Psoas muscle (tissue), 8 donors: ENCODE results near the gene CHCHD6. TPM values are rescaled to one million over a fixed set of nuclear protein-coding genes. Genes with fewer than 3 reads are reported as not detected.

ENCODE experiments used
- ATAC-seq, 4 donors: fragments of 200-7000 bp; cut with Tn5 transposase; one replicate each; pipeline ENCODE4 v1.9.1; 2020; ENCODE audit warnings: moderate library complexity in 3 of 4, mild to moderate bottlenecking in 2 of 4
- DNase-seq, 2 donors: peaks; one replicate each; pipeline ENCODE4 v3.0.0-alpha.2; 2020
- H3K27ac ChIP-seq: fragments of 200-600 bp; one replicate; pipeline ENCODE4 v1.8.0; 2022
- H3K27me3 ChIP-seq, 3 donors: fragments of 200-600 bp in 1 of 3; one replicate each; pipeline versions ENCODE4 v1.6.1 to v1.8.0; 2013 to 2022; ENCODE audit warnings: low read length in 2 of 3, mild to moderate bottlenecking in 2 of 3, moderate library complexity in 1 of 3; ENCODE audit not compliant: insufficient read depth in 3 of 3
- H3K36me3 ChIP-seq, 2 donors: fragments of 200-600 bp in 1 of 2; one replicate each; pipeline versions ENCODE4 v1.6.1 to v1.8.0; 2013 to 2022; ENCODE audit warnings: low read depth in 1 of 2, mild to moderate bottlenecking in 1 of 2, moderate library complexity in 1 of 2; ENCODE audit not compliant: insufficient read depth in 1 of 2
- H3K4me1 ChIP-seq: fragments of 200-600 bp; one replicate; pipeline ENCODE4 v1.8.0; 2022
- H3K4me3 ChIP-seq: fragments of 200-600 bp; one replicate; pipeline ENCODE4 v1.8.0; 2022; ENCODE audit warnings: mild to moderate bottlenecking
- H3K9me3 ChIP-seq: fragments of 200-600 bp; one replicate; pipeline ENCODE4 v1.8.0; 2022
- CTCF ChIP-seq: fragments of 200-600 bp; IDR thresholded peaks from one replicate; pipeline ENCODE4 v1.8.0; 2022; ENCODE audit warnings: antibody characterized with exemption
- WGBS, 3 donors: extraction: QIAGEN DNeasy Blood & Tissue Kit; methylation state at CpG; one replicate each; pipeline versions ENCODE4 v1.1.6 to v1.1.7; 2013; 5-methylcytosine and 5-hydroxymethylcytosine counted together
- intact Hi-C, 2 donors: fragments of 100-400 bp; cut with DNase I; formaldehyde crosslinking; loops; one replicate each; pipeline versions ENCODE4 v1.11.0 to v1.14.2; 2022
- polyA plus RNA-seq, 3 donors: library from polyadenylated mRNA; stranded (reverse); fragments of 200-250 nt; gene quantifications; one replicate each; pipeline ENCODE4 v1.2.3, GENCODE V29; 2013
- total RNA-seq, 4 donors: library from RNA; stranded (reverse); fragmentation: NEBNext Ultra II Directional in 2 of 4; extraction: Animal tissue kit (Norgen Biotek cat#: 25700) in 2 of 4; gene quantifications; one replicate each; pipeline versions ENCODE4 v1.2.1 to v1.2.4, GENCODE V29; 2021 to 2023
- donor health status: healthy with polysubstance abuse.
- donor health status: DM: no; HTN: no; CAD: no; lungs with moderate emphysema.
- donor health status: Bipolar disorder and iron deficiency.
- donor health status: healthy.
- donor health status: DM: yes; HTN: yes; CAD: no.
- donor health status: DM: no; HTN: no; CAD: no.
- donor health status: DM: no; HTN: no; CAD: no.
- donor health status: DM: yes; HTN: yes; CAD: no.

The CHCHD6 gene
- total and polyA plus RNA-seq, 7 donors: 2.4 to 13.8 (median 3.5) TPM

GRCh38 chr3:126957776-126958637, 254.0 kb downstream of the CHCHD6 start:
- DNase-seq: peak in 1 of 2 donors; percentile 28
- intact Hi-C loops: no loop called here
- Histone ChIP-seq H3K4me3 (no peak overlapping the region), H3K9me3 (no peaks in the 10 kb centered on the region), H3K4me1 (peaks cover 31% of the 10 kb centered on the region), H3K27ac (no peak overlapping the region), H3K27me3 (no peaks in the 10 kb centered on the region), H3K36me3 (no peaks in the 10 kb centered on the region)
- 97 to 99% (median 97%) methylated on average over 14 of the region's 14 CpGs for WGBS, 3 donors
- ATAC-seq: no peak
- no peak for TF ChIP-seq CTCF

GRCh38 chr3:126958638-126959085, 254.6 kb downstream of the CHCHD6 start:
- 86 to 88% (median 87%) methylated on average over 10 of the region's 10 CpGs for WGBS, 3 donors
- Histone ChIP-seq H3K9me3 (no peaks in the 10 kb centered on the region), H3K4me3 (no peak overlapping the region), H3K4me1 (peaks cover 33% of the 10 kb centered on the region), H3K27ac (no peak overlapping the region), H3K27me3 (no peaks in the 10 kb centered on the region), H3K36me3 (no peaks in the 10 kb centered on the region)
- intact Hi-C loops: no loop called here
- no peak for DNase-seq
- no peak for ATAC-seq
- TF ChIP-seq CTCF: no peak

- no peaks in the 10 kb centered on the region for H3K9me3 ChIP-seq
- H3K27me3 ChIP-seq: no peaks in the 10 kb centered on the region
- ATAC-seq (no peak), DNase-seq (peak in 1 of 2 donors; percentile 45)
- no peaks in the 10 kb centered on the region for H3K36me3 ChIP-seq
- H3K4me1 ChIP-seq: peaks cover 38% of the 10 kb centered on the region
- no peak for TF ChIP-seq CTCF
- no peak overlapping the region for H3K4me3 ChIP-seq
- WGBS, 3 donors: 70 to 81% (median 73%) methylated on average over 10 of the region's 10 CpGs
- no peak overlapping the region for H3K27ac ChIP-seq
- intact Hi-C loops: no loop called here
Observed at GRCh38 chr3:126959136-126959920, 255.3 kb downstream of the CHCHD6 start.

GRCh38 chr3:126959921-126960603, 256.0 kb downstream of the CHCHD6 start:
- Histone ChIP-seq H3K9me3 (no peaks in the 10 kb centered on the region), H3K36me3 (no peaks in the 10 kb centered on the region), H3K4me1 (peaks cover 40% of the 10 kb centered on the region), H3K27me3 (no peaks in the 10 kb centered on the region), H3K27ac (peak overlapping the region; percentile 63), H3K4me3 (no peak overlapping the region)
- TF ChIP-seq CTCF: no peak
- DNase-seq: peak in 1 of 2 donors; percentile 46
- no peak for ATAC-seq
- intact Hi-C loops: no loop called here
- 68 to 69% (median 68%) methylated on average over 17 of the region's 17 CpGs for WGBS, 3 donors
